CD14-positive monocyte (primary cell): Measurements from ENCODE around the gene MASP2. TPM values are rescaled to one million over a fixed set of nuclear protein-coding genes. Genes with fewer than 3 reads are reported as not detected.

ENCODE experiments used
- DNase-seq, 3 donors: peaks; one replicate each; pipeline ENCODE4 v3.0.0-alpha.2; 2011 to 2022
- H2AFZ ChIP-seq: 2 replicates; pipeline ENCODE4 v1.6.0; 2012; ENCODE audit warnings: mild to moderate bottlenecking, low read depth, low read length, inconsistent platforms; ENCODE audit not compliant: insufficient read depth, poor library complexity, severe bottlenecking
- H3K27ac ChIP-seq, 2 donors: 1 replicate in 1 of 2; 2 replicates in 1 of 2; pipeline ENCODE4 v1.5.1; 2012 to 2013; ENCODE audit warnings: low read length in 2 of 2, control low read depth in 1 of 2, inconsistent platforms in 1 of 2, low read depth in 1 of 2, mild to moderate bottlenecking in 1 of 2
- H3K27me3 ChIP-seq, 2 donors: one replicate each; pipeline versions ENCODE4 v1.6.0 to v1.6.1; 2011 to 2013; ENCODE audit warnings: low read length in 2 of 2; ENCODE audit not compliant: control insufficient read depth in 2 of 2, insufficient read depth in 2 of 2
- H3K36me3 ChIP-seq, 2 donors: replicated peaks in 1 of 2; 1 replicate in 1 of 2; 2 replicates in 1 of 2; pipeline versions ENCODE4 v1.5.1 to v1.6.1; 2012 to 2013; ENCODE audit warnings: low read length in 2 of 2, control low read depth in 1 of 2, inconsistent platforms in 1 of 2, mild to moderate bottlenecking in 1 of 2; ENCODE audit not compliant: insufficient read depth in 2 of 2, control insufficient read depth in 1 of 2
- H3K4me1 ChIP-seq, 2 donors: 1 replicate in 1 of 2; 2 replicates in 1 of 2; pipeline versions ENCODE4 v1.5.1 to v1.6.1; 2012 to 2013; ENCODE audit warnings: low read length in 2 of 2, control low read depth in 1 of 2, inconsistent platforms in 1 of 2, mild to moderate bottlenecking in 1 of 2, moderate library complexity in 1 of 2; ENCODE audit not compliant: insufficient read depth in 2 of 2, control insufficient read depth in 1 of 2
- H3K4me2 ChIP-seq: replicated peaks from 2 replicates; pipeline ENCODE3; 2012; ENCODE audit warnings: low read length, moderate library complexity, mild to moderate bottlenecking; ENCODE audit not compliant: poor library complexity, severe bottlenecking; ENCODE audit errors: extremely low read depth
- H3K4me3 ChIP-seq, 3 experiments: fragments of 200-600 bp in 1 of 3; sonication (generic) in 1 of 3; replicated peaks in 1 of 3; 1 replicate in 2 of 3; 2 replicates in 1 of 3; pipeline ENCODE4 v1.5.1; 2011 to 2013; ENCODE audit warnings: low read length in 3 of 3, mild to moderate bottlenecking in 3 of 3, control low read depth in 2 of 3, low read depth in 2 of 3, inconsistent platforms in 1 of 3, moderate library complexity in 1 of 3
- H3K79me2 ChIP-seq: 2 replicates; pipeline ENCODE4 v1.6.0; 2012; ENCODE audit warnings: mild to moderate bottlenecking, control low read depth, inconsistent platforms, low read length, moderate library complexity; ENCODE audit not compliant: insufficient read depth
- H3K9ac ChIP-seq: 2 replicates; pipeline ENCODE4 v1.6.0; 2017; ENCODE audit warnings: low read length, mild to moderate bottlenecking; ENCODE audit not compliant: insufficient read depth, poor library complexity, severe bottlenecking
- H3K9me3 ChIP-seq, 2 donors: replicated peaks in 1 of 2; 1 replicate in 1 of 2; 2 replicates in 1 of 2; pipeline versions ENCODE4 v1.5.1 to v1.6.1; 2012 to 2013; ENCODE audit warnings: low read length in 2 of 2, control low read depth in 1 of 2; ENCODE audit not compliant: control insufficient read depth in 1 of 2, insufficient read depth in 1 of 2
- H4K20me1 ChIP-seq: 2 replicates; pipeline ENCODE4 v1.6.0; 2012; ENCODE audit warnings: mild to moderate bottlenecking, low read length, control low read depth, moderate library complexity; ENCODE audit not compliant: insufficient read depth
- H3K27ac Mint-ChIP-seq, 7 donors: one replicate each; pipeline ENCODE4 v1.8.0; 2020; ENCODE audit warnings: mild to moderate bottlenecking in 7 of 7, mixed read lengths in 7 of 7, moderate library complexity in 6 of 7, inconsistent platforms in 2 of 7
- H3K27me3 Mint-ChIP-seq, 3 donors: one replicate each; pipeline ENCODE4 v1.8.0; 2021 to 2022; ENCODE audit warnings: low read depth in 3 of 3, mild to moderate bottlenecking in 3 of 3, mixed read lengths in 3 of 3, moderate library complexity in 3 of 3, inconsistent platforms in 1 of 3
- H3K36me3 Mint-ChIP-seq, 2 donors: one replicate each; pipeline ENCODE4 v1.8.0; 2020; ENCODE audit warnings: mixed read lengths in 2 of 2, inconsistent platforms in 1 of 2, mild to moderate bottlenecking in 1 of 2
- H3K4me1 Mint-ChIP-seq: one replicate; pipeline ENCODE4 v1.8.0; 2020; ENCODE audit warnings: mild to moderate bottlenecking, mixed read lengths
- H3K4me3 Mint-ChIP-seq, 2 donors: one replicate each; pipeline ENCODE4 v1.8.0; 2020; ENCODE audit warnings: mild to moderate bottlenecking in 2 of 2, mixed read lengths in 2 of 2, moderate library complexity in 1 of 2
- H3K9me3 Mint-ChIP-seq, 7 donors: one replicate each; pipeline ENCODE4 v1.8.0; 2020 to 2022; ENCODE audit warnings: mixed read lengths in 7 of 7, mild to moderate bottlenecking in 6 of 7, moderate library complexity in 6 of 7, inconsistent platforms in 2 of 7
- WGBS: methylation state at CpG from one replicate; pipeline ENCODE4 v1.1.5; 2013; ENCODE audit warnings: missing lambda C conversion rate; ENCODE audit not compliant: insufficient coverage; 5-methylcytosine and 5-hydroxymethylcytosine counted together
- intact Hi-C, 2 donors: fragments of 100-400 bp; cut with micrococcal nuclease; formaldehyde crosslinking; loops; one replicate each; pipeline versions ENCODE4 v1.15.0 to v1.15.1; 2023
- polyA plus RNA-seq, 3 donors: library from polyadenylated mRNA; depleted of rRNA in 1 of 3; unstranded in 2 of 3; stranded (reverse) in 1 of 3; fragments of 300-500 nt in 2 of 3; fragments of >200 nt in 1 of 3; fragmentation: Illumina TruSeq in 2 of 3; gene quantifications; 1 replicate in 2 of 3; 2 replicates in 1 of 3; pipeline ENCODE4 v1.2.3, GENCODE V29; 2012 to 2021
- TF ChIP-seq, protein P1 (sequence below): fragments of 200-600 bp; IDR thresholded peaks from one replicate; pipeline ENCODE4 v1.8.0; 2022; ENCODE audit warnings: antibody characterized with exemption, mild to moderate bottlenecking

Gene MASP2
- polyA plus RNA-seq, 3 donors: not detected

DNA sequence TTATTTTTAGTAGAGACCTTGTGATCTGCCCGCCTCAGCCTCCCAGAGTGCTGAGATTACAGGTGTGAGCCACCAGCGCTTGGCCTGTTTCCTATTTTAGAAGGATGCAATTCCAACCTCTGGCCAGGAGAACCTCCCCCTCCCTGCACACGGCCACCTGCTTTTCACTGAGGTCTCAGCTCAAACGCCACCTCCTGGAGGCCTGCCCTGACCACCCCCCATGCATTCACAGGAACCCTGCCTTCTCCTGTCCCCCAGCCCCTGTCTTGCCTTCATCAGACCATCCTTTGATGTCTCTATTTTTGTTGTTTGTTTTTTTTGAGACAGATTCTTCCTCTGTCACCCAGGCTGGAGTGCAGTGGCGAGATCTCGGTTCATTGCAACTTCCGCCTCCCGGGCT, 10.4 kb upstream of the MASP2 start:
- peaks cover 0 to 5% (median 4%) of the 10 kb centered on the region in 3 donors for H3K27me3 Mint-ChIP-seq
- DNase-seq: no peak
- no peak overlapping the region for H3K4me3 ChIP-seq
- H3K27ac ChIP-seq: no peak overlapping the region
- H3K4me1 ChIP-seq: peaks cover 16 to 29% of the 10 kb centered on the region in 2 donors
- H3K27me3 ChIP-seq: no peaks in the 10 kb centered on the region
- intact Hi-C loops: no loop called here
- peaks cover 12% of the 10 kb centered on the region for H3K79me2 ChIP-seq
- H3K4me2 ChIP-seq: no peak overlapping the region
- no peaks in the 10 kb centered on the region for H3K9me3 ChIP-seq
- peaks cover 28% of the 10 kb centered on the region for H3K4me1 Mint-ChIP-seq
- H3K4me3 Mint-ChIP-seq: no peak overlapping the region
- peaks cover 20 to 40% of the 10 kb centered on the region in 2 donors for H3K36me3 Mint-ChIP-seq
- H3K36me3 ChIP-seq: peaks cover 12 to 32% of the 10 kb centered on the region in 2 donors
- WGBS: 94% methylated on average over 3 of the region's 8 CpGs
- H2AFZ ChIP-seq: no peak overlapping the region
- H3K27ac Mint-ChIP-seq: peak overlapping the region in 1 of 7 donors; percentile 46
- no peak overlapping the region for H3K9ac ChIP-seq
- H3K9me3 Mint-ChIP-seq: peaks cover 0 to 3% (median 0%) of the 10 kb centered on the region in 7 donors
- no peaks in the 10 kb centered on the region for H4K20me1 ChIP-seq
- TF ChIP-seq, protein P1, sequence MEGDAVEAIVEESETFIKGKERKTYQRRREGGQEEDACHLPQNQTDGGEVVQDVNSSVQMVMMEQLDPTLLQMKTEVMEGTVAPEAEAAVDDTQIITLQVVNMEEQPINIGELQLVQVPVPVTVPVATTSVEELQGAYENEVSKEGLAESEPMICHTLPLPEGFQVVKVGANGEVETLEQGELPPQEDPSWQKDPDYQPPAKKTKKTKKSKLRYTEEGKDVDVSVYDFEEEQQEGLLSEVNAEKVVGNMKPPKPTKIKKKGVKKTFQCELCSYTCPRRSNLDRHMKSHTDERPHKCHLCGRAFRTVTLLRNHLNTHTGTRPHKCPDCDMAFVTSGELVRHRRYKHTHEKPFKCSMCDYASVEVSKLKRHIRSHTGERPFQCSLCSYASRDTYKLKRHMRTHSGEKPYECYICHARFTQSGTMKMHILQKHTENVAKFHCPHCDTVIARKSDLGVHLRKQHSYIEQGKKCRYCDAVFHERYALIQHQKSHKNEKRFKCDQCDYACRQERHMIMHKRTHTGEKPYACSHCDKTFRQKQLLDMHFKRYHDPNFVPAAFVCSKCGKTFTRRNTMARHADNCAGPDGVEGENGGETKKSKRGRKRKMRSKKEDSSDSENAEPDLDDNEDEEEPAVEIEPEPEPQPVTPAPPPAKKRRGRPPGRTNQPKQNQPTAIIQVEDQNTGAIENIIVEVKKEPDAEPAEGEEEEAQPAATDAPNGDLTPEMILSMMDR: no peak

DNA sequence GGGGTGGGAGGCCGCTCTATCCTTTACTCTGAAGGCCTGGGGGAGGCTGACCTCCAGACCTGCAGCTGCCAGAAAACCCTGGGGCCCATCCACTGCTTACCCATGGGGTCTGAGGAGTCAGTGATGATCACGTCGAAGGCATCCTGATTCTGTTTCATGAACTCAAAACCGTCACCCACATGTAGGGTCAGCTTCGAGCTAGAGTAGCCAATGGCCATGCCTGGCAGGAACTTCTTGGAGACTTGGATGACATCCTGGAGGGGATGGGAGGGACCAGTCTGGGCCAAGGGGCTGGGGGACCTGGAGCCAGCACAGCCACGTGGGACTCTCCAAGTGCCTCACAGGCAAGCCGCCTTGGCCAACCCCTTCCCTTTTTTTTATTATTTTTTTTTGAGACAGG, 9.5 kb upstream of the MASP2 start:
- Histone ChIP-seq H3K4me2 (no peak overlapping the region), H3K4me1 (peaks cover 24 to 38% of the 10 kb centered on the region in 2 donors), H3K4me3 (no peak overlapping the region), H3K79me2 (peaks cover 12% of the 10 kb centered on the region), H3K27me3 (no peaks in the 10 kb centered on the region), H3K36me3 (peaks cover 12 to 32% of the 10 kb centered on the region in 2 donors), H3K27ac (no peak overlapping the region), H4K20me1 (no peaks in the 10 kb centered on the region), H3K9me3 (no peaks in the 10 kb centered on the region), H2AFZ (no peak overlapping the region), H3K9ac (no peak overlapping the region)
- no peak overlapping the region for H3K27ac Mint-ChIP-seq
- H3K9me3 Mint-ChIP-seq: peaks cover 0 to 3% (median 0%) of the 10 kb centered on the region in 7 donors
- WGBS: 100% methylated on average over 4 of the region's 7 CpGs
- TF ChIP-seq, protein P1: no peak
- peaks cover 20 to 40% of the 10 kb centered on the region in 2 donors for H3K36me3 Mint-ChIP-seq
- peaks cover 0 to 6% (median 5%) of the 10 kb centered on the region in 3 donors for H3K27me3 Mint-ChIP-seq
- H3K4me3 Mint-ChIP-seq: no peak overlapping the region
- intact Hi-C loops: no loop called here
- peaks cover 33% of the 10 kb centered on the region for H3K4me1 Mint-ChIP-seq
- DNase-seq: no peak
